Gastrocnemius medialis (tissue), 4 donors: ENCODE data around the gene B3GNT2. TPM values are rescaled to one million over a fixed set of nuclear protein-coding genes. Genes with fewer than 3 reads are reported as not detected.

Source experiments
- ATAC-seq, 2 donors: fragments of 150-250 bp; one replicate each; pipeline ENCODE4 v1.9.1; 2016
- DNase-seq, 2 donors: peaks; one replicate each; pipeline ENCODE4 v3.0.0-alpha.2; 2019
- H3K27ac ChIP-seq, 4 donors: fragments of 200-600 bp; sonication (generic); 1 replicate in 1 of 4; 2 replicates in 3 of 4; pipeline ENCODE4 v1.5.1; 2016 to 2018; ENCODE audit warnings: mild to moderate bottlenecking in 2 of 4, moderate library complexity in 1 of 4
- H3K27me3 ChIP-seq, 3 donors: fragments of 200-600 bp; sonication (generic) in 2 of 3; 1 replicate in 1 of 3; 2 replicates in 2 of 3; pipeline versions ENCODE4 v1.5.1 to v1.6.0; 2016 to 2019; ENCODE audit warnings: mild to moderate bottlenecking in 1 of 3, moderate library complexity in 1 of 3
- H3K36me3 ChIP-seq, 2 donors: fragments of 200-600 bp; sonication (generic) in 1 of 2; one replicate each; pipeline ENCODE4 v1.5.1; 2017 to 2018
- H3K4me1 ChIP-seq, 2 donors: fragments of 200-600 bp; sonication (generic) in 1 of 2; one replicate each; pipeline ENCODE4 v1.5.1; 2016 to 2017; ENCODE audit warnings: mild to moderate bottlenecking in 2 of 2
- H3K4me3 ChIP-seq, 4 donors: fragments of 200-600 bp; sonication (generic) in 3 of 4; 1 replicate in 1 of 4; 2 replicates in 3 of 4; pipeline ENCODE4 v1.5.1; 2016 to 2019; ENCODE audit warnings: mild to moderate bottlenecking in 2 of 4
- H3K9me3 ChIP-seq, 3 donors: fragments of 200-600 bp; sonication (generic) in 2 of 3; 1 replicate in 1 of 3; 2 replicates in 2 of 3; pipeline ENCODE4 v1.5.1; 2016 to 2019
- POLR2A ChIP-seq, 2 donors: fragments of 450-650 bp; IDR thresholded peaks; one replicate each; pipeline ENCODE4 v1.6.1; 2017; ENCODE audit warnings: antibody characterized with exemption in 2 of 2, mild to moderate bottlenecking in 2 of 2, moderate library complexity in 2 of 2
- in situ Hi-C, 4 donors: fragments of 200-750 bp; cut with MboI; loops; one replicate each; pipeline versions ENCODE4 v1.15.0 to v1.8.0; 2017; ENCODE audit warnings: low sequenced_read_pairs in 4 of 4
- intact Hi-C: fragments of 100-400 bp; cut with DNase I; formaldehyde crosslinking; loops from one replicate; pipeline ENCODE4 v1.15.1; 2023; ENCODE audit warnings: low total_unique reads
- total RNA-seq, 4 donors: library from RNA; depleted of rRNA; stranded (reverse); fragments of >200 nt; gene quantifications; one replicate each; pipeline versions ENCODE4 v1.1.0 to v1.2.3, GENCODE V29; 2016
- TF ChIP-seq, protein P1 (sequence below), 5 experiments: fragments of 450-650 bp in 3 of 5; fragments of 200-600 bp in 2 of 5; sonication (generic) in 2 of 5; IDR thresholded peaks in 4 of 5; conservative IDR thresholded peaks in 1 of 5; 1 replicate in 4 of 5; 2 replicates in 1 of 5; pipeline ENCODE4 v1.5.1; 2016 to 2019; ENCODE audit warnings: antibody characterized with exemption in 5 of 5, mild to moderate bottlenecking in 3 of 5, moderate library complexity in 3 of 5

The B3GNT2 gene
- total RNA-seq, 4 donors from 2014 or later: 3.6 to 4.8 (median 4.0) TPM

DNA sequence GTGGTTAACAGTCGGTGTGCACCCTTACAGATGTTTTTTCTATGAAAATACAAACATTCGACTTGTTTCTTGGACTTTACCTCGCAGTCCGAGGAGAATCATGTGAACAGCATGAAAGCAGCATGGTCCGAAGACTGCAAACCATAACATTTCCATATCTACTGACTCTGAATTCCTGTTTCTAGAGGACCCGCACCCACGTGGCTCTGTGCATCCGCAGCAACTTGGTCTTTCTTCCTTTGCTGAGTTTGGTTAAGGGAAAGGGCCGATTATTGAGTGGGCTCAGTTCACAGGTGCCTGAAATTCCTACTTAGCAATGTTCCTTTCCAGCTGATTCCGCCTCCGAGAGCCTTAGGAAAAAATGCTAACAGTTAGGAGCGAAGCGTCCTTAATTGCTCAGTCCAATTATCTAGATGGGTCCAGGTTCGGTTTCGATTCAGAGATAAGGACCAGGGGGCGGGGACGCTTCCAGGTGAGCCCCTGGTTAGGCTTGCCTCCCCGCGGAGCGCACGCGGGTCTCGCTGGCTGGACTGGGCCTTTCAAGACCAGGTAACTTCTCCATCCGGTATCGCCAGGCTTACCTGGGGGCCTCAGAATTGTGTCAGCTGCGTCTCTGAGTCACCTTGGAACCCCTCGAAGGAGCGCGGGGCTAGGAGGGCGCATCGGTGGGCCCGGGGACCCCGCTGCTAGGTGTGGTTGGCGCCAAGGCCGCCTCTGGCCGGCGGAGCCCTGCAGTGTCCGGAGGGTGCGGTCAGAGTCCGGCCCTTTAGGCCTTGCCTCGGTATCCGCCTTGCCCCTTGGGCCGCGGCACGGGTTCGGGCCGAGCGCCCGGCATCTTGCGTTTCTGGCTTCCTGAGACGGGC, 1.1 kb upstream of the B3GNT2 start:
- in situ Hi-C loops: loop anchor here in 1 of 4 donors (10.0 kb wide), 1 partner anchor 220 kb away; no protein-coding TSS in a partner anchor
- no peak for ATAC-seq
- DNase-seq: no peak
- Histone ChIP-seq H3K9me3 (no peaks in the 10 kb centered on the region), H3K27me3 (no peaks in the 10 kb centered on the region), H3K27ac (peak overlapping the region; percentile 79 to 88 (median 87)), H3K4me1 (peaks cover 16 to 20% of the 10 kb centered on the region in 2 donors), H3K36me3 (no peaks in the 10 kb centered on the region), H3K4me3 (peak overlapping the region; percentile 89 to 100 (median 96))
- TF ChIP-seq, protein P1, sequence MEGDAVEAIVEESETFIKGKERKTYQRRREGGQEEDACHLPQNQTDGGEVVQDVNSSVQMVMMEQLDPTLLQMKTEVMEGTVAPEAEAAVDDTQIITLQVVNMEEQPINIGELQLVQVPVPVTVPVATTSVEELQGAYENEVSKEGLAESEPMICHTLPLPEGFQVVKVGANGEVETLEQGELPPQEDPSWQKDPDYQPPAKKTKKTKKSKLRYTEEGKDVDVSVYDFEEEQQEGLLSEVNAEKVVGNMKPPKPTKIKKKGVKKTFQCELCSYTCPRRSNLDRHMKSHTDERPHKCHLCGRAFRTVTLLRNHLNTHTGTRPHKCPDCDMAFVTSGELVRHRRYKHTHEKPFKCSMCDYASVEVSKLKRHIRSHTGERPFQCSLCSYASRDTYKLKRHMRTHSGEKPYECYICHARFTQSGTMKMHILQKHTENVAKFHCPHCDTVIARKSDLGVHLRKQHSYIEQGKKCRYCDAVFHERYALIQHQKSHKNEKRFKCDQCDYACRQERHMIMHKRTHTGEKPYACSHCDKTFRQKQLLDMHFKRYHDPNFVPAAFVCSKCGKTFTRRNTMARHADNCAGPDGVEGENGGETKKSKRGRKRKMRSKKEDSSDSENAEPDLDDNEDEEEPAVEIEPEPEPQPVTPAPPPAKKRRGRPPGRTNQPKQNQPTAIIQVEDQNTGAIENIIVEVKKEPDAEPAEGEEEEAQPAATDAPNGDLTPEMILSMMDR (IDR thresholded peaks at IDR 0.05 in 4 of 5, conservative IDR thresholded peaks at IDR 0.05 in 1 of 5): no peak
- no peak for TF ChIP-seq POLR2A (IDR thresholded peaks at IDR 0.05)
- intact Hi-C loops: loop anchor here (5.0 to 10.0 kb wide), 5 partner anchors 110 to 430 kb away; no protein-coding TSS in a partner anchor

DNA sequence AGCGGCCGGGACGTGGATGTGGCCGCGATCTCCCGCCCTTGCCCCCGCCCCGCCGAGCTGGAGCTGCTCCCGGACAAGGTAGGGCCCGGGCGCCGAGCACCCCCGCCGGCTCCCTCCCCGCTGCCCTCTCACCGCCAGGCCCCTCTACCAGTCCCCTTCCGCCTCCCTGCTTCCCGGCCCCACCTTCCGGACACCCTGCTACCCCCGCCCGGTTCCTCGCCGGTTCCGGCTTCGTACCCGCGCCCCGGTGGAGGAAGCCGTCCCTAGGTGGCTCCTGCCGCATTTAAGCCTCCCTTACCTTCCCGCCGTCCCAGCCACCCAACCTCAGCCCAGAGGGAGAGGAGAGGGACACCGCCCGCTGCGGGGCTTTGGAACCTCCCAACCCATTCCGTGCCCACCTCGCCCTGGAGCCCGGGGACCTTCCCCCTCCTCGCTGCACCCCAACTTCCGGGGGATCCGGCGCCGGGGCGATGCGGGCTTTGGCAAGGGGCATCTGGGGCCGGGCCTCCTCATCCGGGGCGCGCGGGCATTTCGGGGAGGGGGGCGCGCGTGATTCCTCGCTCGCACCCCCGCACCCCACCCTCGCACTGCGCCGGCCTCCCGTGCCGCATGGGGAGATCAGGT, 475 bp downstream of the B3GNT2 start:
- peak; percentile 70 to 75 for ATAC-seq
- no peak for TF ChIP-seq POLR2A (IDR thresholded peaks at IDR 0.05)
- TF ChIP-seq, protein P1 (IDR thresholded peaks at IDR 0.05 in 4 of 5, conservative IDR thresholded peaks at IDR 0.05 in 1 of 5): no peak
- Histone ChIP-seq H3K36me3 (no peaks in the 10 kb centered on the region), H3K9me3 (no peaks in the 10 kb centered on the region), H3K4me3 (peak overlapping the region; percentile 89 to 100 (median 96)), H3K27ac (peak overlapping the region; percentile 87 to 88 (median 88)), H3K4me1 (peaks cover 22 to 26% of the 10 kb centered on the region in 2 donors), H3K27me3 (no peaks in the 10 kb centered on the region)
- intact Hi-C loops (loop anchor here (5.0 to 10.0 kb wide), 5 partner anchors 108 to 432 kb away; no protein-coding TSS in a partner anchor), in situ Hi-C loops (loop anchor here in 1 of 4 donors (10.0 kb wide), 1 partner anchor 218 kb away; no protein-coding TSS in a partner anchor)
- no peak for DNase-seq

DNA sequence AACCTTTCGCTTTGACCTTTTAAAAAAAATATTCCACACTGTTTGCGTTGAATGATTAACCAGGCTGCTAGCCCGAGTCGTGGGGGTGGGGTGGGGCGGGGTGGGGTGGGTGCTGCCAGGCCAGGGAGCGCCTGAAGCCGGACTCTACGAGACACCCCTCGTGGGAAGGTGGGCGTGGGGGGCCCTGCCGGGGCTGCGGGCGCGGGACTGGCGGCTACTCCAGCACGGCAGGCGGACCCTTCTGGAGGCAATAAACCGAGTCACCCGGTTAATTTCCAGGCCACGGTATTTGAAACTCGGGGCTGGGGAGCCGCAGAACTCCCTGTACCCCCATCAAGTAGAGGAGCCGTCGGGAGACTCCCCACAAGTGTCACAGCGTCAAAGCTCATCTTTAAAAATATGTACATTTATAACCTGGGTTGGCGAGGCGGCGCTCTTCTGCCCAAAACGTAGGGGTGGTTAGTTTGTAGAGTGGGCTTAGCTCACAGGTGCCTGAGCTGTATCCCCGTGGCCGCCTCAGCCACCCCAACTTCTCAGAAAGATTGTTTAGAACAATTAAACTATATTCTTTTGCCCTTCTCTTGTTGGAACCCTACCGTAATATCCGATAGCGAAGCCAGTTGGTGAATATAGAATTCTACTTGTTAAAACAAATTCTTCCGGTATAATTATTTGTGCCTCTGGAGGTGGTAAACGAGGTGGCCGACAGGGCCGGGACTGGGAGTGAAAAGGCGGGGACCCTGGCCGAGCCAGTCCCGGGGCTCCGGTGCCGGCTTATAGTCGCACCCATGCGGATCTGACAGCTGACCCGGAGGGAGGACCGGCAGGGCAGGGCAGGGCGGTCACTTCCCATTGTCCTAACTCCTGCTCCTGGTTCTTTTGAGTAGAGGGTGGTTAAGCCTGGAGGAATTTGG, 1.4 kb downstream of the B3GNT2 start:
- ATAC-seq (peak in 1 of 2 donors; percentile 22), DNase-seq (no peak)
- Histone ChIP-seq H3K9me3 (no peaks in the 10 kb centered on the region), H3K27me3 (no peaks in the 10 kb centered on the region), H3K27ac (peak overlapping the region; percentile 87 to 88 (median 88)), H3K4me1 (peaks cover 23 to 27% of the 10 kb centered on the region in 2 donors), H3K4me3 (peak overlapping the region; percentile 89 to 100 (median 96)), H3K36me3 (no peaks in the 10 kb centered on the region)
- TF ChIP-seq, protein P1 (IDR thresholded peaks at IDR 0.05 in 4 of 5, conservative IDR thresholded peaks at IDR 0.05 in 1 of 5): peak in 1 of 5 experiments; percentile 3
- no peak for TF ChIP-seq POLR2A (IDR thresholded peaks at IDR 0.05)
- in situ Hi-C loops (loop anchor here in 1 of 4 donors (10.0 kb wide), 1 partner anchor 218 kb away; no protein-coding TSS in a partner anchor), intact Hi-C loops (loop anchor here (5.0 to 10.0 kb wide), 5 partner anchors 108 to 432 kb away; no protein-coding TSS in a partner anchor)
